ENCODE results near the gene SPTBN1.

The SPTBN1 gene

DNA sequence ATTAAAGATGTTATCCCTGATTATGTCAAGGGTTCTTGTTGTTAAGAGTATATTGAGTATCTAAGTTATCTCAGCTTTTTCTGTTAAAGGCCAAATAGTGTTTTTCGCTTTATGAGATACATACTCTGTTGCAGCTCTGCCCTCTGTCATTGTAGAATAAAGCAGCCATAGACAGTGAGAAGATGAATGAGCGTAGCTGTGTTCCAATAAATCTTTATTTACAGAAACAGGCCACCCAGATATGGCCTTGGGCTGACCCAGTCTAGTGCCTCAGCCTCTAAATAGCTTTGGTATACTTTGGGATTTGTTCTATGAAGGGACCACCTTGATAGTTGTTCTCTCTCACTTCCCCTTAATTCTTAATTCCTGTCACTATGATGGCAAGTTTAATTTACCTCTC lies 194.5 kb downstream of the SPTBN1 start:
- DNase-seq (ENCODE audit: insufficient read length, low spot score) (no peak), FAIRE-seq (no peak)
- no peak for TF ChIP-seq POLR2A (IDR thresholded peaks at IDR 0.05; ENCODE audit: low read depth, low read length)

DNA sequence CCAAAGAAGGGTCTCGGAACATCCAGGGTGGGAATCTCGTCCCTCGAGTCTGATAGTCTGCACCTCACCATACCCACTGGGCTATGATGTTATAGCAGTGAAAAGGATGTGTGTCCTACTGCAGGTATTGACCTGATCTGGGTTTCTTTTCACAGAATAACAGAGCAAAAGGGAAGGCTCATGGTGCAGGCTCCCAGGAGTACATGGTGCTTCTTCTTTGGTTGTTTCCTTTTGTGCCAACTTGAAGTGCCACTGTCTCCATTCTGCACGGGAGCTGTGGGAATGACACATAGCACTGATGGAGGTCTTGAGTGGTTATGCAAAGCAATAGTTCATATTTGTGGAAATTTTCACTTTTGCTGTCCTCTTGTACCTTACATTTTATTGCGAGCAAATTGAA lies 195.2 kb downstream of the SPTBN1 start:
- DNase-seq (ENCODE audit: insufficient read length, low spot score) (no peak), FAIRE-seq (no peak)
- no peak for TF ChIP-seq POLR2A (IDR thresholded peaks at IDR 0.05; ENCODE audit: low read depth, low read length)

DNA sequence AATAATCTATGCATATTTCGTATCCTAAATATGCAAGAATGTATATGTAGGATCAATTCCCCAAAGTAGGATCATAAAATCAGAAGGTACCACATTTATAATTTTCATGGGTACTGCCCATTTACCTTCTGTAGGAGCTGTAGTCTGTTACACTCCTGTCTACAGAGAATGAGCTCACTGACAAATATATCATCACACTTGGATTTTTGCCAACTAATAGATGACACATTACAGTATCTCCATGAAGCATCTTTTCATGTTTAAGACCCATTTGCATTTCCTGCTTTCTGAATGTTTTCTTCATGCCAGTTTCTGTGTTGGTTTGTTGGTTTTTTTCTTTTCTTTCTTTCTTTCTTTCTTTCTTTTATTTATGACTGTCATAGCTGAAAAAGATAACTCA lies 196.4 kb downstream of the SPTBN1 start:
- DNase-seq (ENCODE audit: insufficient read length, low spot score) (no peak), FAIRE-seq (no peak)
- TF ChIP-seq POLR2A (IDR thresholded peaks at IDR 0.05; ENCODE audit: low read depth, low read length): no peak

DNA sequence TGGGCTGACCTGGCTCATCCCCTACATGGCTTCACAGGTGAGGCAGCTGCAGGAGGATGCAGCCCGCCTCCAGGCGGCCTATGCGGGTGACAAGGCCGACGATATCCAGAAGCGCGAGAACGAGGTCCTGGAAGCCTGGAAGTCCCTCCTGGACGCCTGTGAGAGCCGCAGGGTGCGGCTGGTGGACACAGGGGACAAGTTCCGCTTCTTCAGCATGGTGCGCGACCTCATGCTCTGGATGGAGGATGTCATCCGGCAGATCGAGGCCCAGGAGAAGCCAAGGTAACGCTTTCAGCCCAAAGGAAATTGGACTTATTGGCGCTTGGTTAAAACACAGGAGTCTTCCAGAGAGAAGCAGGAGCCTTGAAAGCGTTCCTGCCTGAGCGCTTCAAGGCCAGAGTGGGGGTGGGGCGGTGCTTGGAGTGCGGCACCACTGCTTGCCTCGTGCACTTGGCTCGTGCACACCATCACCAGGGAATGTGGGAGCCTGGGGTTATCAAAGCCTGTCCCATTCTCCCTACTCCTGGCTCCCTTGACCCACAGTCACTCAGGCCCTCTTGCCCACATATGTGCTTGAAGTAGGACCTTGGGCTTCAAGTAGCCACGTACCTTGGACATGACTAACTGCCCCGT lies 197.6 kb downstream of the SPTBN1 start:
- TF ChIP-seq POLR2A (IDR thresholded peaks at IDR 0.05; ENCODE audit: low read depth, low read length): no peak
- FAIRE-seq (no peak), DNase-seq (ENCODE audit: insufficient read length, low spot score) (no peak)

DNA sequence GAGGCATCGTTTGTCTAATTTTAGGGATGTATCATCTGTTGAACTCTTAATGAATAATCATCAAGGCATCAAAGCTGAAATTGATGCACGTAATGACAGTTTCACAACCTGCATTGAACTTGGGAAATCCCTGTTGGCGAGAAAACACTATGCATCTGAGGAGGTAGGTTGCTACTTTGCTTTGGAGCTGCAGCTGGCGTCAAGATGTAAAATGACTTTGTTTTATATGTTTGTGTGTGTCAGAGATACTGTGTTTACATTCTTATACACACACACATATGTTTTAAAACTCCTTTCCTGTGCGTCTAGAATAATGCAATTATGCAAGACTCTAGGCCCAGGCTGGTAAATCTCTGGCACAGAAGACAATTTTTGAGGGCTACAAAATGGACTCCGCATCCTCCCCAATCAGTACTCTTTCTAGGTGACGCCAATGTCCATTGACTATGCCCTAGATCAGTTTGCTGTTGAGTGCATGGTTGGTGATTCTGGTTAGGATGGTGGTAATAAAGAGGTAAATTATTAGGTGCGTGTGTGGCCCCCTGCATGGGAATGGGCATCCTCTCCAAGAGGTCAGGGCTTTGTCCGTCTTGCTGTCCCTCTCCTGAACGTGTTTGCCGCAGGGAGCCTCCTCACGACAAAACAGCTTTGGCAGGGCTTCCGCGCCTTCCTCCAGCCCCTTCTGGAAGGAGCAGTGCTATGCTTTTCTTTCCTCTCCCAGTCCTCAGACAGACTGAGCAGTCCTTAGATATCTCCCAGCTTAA lies 199.1 kb downstream of the SPTBN1 start:
- TF ChIP-seq POLR2A (IDR thresholded peaks at IDR 0.05; ENCODE audit: low read depth, low read length): no peak
- FAIRE-seq: no peak
- no peak for DNase-seq (ENCODE audit: insufficient read length, low spot score)

DNA sequence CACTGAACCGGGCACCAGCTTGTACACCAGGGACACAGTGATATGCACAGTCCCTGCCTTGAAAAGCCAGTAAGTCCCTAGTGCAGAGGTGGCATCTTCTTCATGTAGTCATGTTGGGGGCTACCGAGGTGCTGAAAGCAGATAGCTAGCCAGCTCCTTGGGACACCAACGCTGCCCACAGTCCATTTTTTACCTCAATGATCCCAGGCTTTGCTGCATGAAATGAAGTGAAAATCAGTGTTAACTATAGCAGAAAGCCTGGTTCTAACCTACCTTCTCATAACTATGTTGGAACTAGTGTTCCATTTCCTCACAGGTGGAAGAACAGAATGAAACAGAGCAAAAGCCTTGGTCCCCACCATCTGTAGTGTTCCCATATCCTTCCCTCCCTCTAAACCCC lies 200.7 kb downstream of the SPTBN1 start:
- FAIRE-seq: no peak
- DNase-seq (ENCODE audit: insufficient read length, low spot score): no peak
- TF ChIP-seq POLR2A (IDR thresholded peaks at IDR 0.05; ENCODE audit: low read depth, low read length): no peak

DNA sequence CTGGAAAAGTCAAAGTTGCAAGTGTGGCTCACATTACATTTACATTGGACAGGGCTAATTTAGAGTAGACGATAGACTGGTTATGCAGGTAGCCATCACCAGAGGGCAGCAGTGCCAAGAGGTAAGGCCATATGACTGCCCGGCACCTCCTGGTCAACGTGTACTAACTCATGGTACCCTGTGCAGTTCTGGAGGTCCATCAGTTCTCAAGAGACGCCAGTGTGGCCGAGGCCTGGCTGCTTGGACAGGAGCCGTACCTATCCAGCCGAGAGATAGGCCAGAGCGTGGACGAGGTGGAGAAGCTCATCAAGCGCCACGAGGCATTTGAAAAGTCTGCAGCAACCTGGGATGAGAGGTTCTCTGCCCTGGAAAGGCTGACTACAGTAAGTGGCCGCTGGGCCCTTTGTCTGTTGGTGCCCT lies 201.5 kb downstream of the SPTBN1 start:
- TF ChIP-seq POLR2A (IDR thresholded peaks at IDR 0.05; ENCODE audit: low read depth, low read length): no peak
- DNase-seq (ENCODE audit: insufficient read length, low spot score) (peak; percentile 42), FAIRE-seq (peak; percentile 33)

DNA sequence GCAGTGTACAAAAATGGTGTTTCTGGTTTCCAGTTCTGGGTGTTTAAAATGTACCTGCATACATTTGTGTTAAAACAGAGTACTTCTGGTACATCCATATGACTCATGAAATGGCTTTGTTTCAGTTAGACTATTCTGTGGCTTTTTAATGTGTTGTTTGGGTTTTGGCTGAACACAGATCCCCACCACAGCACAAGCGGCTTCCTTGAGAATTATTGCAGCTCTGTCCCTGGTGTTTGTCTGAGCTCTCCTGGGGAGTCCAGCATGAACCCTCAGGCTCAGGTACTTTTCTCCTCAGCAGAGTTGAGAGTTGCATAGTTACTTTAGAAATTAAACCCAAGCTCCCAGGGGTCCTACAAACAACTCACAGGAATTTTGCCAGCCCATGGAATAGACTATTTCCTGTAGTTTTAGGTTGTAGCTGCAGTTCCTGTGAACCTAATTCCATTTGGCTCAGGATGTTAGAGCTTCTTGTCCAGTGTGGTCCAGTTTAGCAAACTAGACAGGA lies 202.5 kb downstream of the SPTBN1 start:
- TF ChIP-seq POLR2A (IDR thresholded peaks at IDR 0.05; ENCODE audit: low read depth, low read length): no peak
- DNase-seq (ENCODE audit: insufficient read length, low spot score) (peak; percentile 20), FAIRE-seq (peak; percentile 15)

DNA sequence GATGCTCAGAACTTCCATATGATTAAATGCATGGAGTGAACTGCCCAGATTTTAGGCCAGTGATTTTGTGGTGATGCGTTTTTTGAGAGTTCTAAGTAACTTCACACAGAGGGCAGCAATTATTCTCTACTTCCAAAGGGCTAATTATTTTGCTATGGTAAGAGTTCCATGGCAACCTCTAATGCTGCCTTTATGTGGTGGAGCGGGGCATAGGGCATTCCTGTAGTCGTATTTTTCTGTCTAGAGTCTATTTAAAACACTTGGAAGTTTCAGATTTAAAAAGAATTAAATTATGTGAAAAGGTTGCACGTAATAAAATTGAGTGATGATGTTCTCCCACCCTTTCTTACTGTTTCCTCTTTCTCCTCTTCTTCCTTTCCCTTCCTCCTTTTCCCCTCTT lies 203.4 kb downstream of the SPTBN1 start:
- TF ChIP-seq POLR2A (IDR thresholded peaks at IDR 0.05; ENCODE audit: low read depth, low read length): no peak
- DNase-seq (ENCODE audit: insufficient read length, low spot score) (no peak), FAIRE-seq (no peak)

DNA sequence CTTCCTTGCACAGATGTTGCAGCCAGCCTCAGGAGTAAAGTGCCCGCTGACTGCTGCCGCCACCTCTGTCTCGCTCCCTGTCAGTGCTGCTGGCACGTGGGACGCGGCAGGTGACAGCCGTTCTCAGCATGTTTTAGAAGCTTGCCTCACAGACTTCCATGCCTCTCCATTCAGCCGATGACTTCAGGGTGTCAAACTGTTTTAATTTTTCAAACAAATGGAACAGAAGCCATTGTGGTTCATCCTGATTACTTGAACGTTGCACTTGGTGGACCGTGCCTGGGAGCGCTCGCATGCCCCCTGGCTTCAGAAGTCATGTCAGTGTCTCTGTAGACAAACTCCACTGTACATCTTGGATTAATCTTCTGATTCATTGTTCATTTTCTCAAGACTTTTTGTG lies 204.6 kb downstream of the SPTBN1 start:
- FAIRE-seq (no peak), DNase-seq (ENCODE audit: insufficient read length, low spot score) (no peak)
- no peak for TF ChIP-seq POLR2A (IDR thresholded peaks at IDR 0.05; ENCODE audit: low read depth, low read length)

DNA sequence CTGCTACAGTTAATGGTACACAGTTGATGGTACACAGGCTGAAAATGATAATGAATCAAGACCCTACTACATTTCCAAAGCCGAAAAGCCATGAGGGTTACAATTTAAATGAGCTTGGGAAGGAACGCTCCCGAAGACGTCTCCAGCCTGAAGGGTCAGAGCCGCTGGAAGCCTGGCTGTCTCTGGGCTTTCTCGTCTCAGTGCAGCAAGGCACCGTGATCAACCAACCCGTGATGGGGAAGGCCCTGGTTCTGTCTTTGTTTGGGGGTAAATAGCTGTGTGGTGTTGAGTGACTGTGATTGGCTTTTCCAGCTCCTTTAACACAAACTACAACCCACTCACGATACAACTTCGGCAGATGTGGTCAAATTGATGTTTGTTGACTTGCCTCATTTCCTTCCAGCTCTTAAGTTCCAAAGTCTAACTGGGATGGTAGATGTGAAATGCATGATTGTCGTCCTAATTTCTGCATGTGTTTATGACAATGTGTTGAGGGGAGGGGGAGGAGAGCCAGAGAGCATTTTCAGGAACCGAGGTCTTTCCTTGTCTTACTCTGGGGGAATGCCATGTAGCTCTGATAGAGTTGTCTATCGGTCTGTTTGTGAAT lies 207.4 kb downstream of the SPTBN1 start:
- no peak for DNase-seq (ENCODE audit: insufficient read length, low spot score)
- no peak for TF ChIP-seq POLR2A (IDR thresholded peaks at IDR 0.05; ENCODE audit: low read depth, low read length)
- no peak for FAIRE-seq

DNA sequence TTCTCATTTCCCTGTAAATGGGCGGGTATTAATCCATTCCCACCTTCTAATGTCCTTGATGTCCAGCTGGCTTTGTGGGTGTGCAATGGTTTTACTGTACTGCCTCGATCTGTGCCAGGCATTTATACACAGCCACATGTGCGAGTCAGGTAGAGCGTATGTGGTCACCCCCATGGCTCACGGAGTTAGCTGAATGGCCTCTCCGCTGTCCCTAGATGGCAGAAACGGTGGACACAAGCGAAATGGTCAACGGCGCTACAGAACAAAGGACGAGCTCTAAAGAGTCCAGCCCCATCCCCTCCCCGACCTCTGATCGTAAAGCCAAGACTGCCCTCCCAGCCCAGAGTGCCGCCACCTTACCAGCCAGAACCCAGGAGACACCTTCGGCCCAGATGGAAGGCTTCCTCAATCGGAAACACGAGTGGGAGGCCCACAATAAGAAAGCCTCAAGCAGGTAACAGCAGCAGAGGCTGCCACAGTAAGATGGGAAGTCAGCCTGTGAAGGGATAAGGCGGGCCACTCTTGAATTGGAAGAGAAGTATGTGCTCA lies 208.2 kb downstream of the SPTBN1 start:
- DNase-seq (ENCODE audit: insufficient read length, low spot score): no peak
- no peak for TF ChIP-seq POLR2A (IDR thresholded peaks at IDR 0.05; ENCODE audit: low read depth, low read length)
- no peak for FAIRE-seq

DNA sequence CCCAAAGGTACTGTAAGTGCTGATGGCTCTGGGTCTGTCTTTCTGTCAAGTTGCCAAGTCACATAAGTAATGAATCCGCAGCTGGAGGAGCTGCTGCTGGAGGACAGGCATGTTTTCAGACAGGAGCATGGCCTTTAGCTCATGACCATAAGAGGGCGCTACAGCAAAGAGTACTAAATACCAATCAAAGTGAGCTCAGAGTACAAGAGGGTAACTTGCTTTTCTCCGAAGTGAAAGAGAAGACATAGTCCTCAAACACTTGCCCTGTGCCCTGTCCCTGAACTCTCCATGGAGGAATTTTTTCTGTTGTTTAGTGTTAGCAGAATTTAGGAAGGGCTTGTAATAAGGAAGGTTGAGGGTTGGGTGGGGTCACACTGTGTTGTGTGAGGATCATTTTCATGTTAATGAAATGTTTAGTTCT lies 209.3 kb downstream of the SPTBN1 start:
- FAIRE-seq: peak; percentile 33
- TF ChIP-seq POLR2A (IDR thresholded peaks at IDR 0.05; ENCODE audit: low read depth, low read length): no peak
- no peak for DNase-seq (ENCODE audit: insufficient read length, low spot score)

DNA sequence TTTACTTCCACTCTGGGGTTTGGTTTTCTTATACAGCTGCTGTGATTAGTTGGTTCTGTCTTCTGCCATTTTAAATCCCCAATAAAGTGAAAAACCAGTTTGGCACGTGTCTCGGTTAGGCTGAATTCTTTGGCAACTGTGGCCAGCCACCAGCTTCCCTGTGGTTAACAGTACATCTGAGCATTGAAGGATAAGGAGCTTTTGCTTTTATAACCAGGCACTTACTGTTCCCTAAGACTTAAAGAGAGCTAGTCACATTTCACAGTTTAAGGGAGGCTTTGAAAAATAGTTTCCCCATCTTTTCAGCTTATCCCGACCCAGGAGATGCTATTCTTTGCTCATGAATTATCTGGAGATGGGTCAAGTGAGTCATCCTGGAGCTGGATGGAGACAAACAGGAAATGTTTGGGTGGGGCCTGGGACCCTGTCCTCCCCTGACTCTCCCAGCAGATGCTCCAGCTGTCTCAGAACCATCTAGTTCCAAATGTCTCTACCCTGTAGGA lies 210.1 kb downstream of the SPTBN1 start:
- DNase-seq (ENCODE audit: insufficient read length, low spot score) (no peak), FAIRE-seq (no peak)
- no peak for TF ChIP-seq POLR2A (IDR thresholded peaks at IDR 0.05; ENCODE audit: low read depth, low read length)

Data from H54 (cell line).